Gastroesophageal sphincter (tissue), 4 donors: ENCODE measurements around the gene CARD11. TPM values are rescaled to one million over a fixed set of nuclear protein-coding genes. Genes with fewer than 3 reads are reported as not detected.
A peak's percentile ranks its signal among the peaks of the same experiment; 100 is the strongest.

Source experiments
- ATAC-seq: fragments of 150-250 bp; one replicate; pipeline ENCODE4 v1.9.1; 2016; ENCODE audit warnings: mild to moderate bottlenecking, moderate library complexity
- H3K27ac ChIP-seq, 4 donors: fragments of 200-600 bp; sonication (generic) in 3 of 4; 1 replicate in 3 of 4; 2 replicates in 1 of 4; pipeline ENCODE4 v1.5.1; 2016 to 2019
- H3K27me3 ChIP-seq: fragments of 200-600 bp; sonication (generic); one replicate; pipeline ENCODE4 v1.5.1; 2019
- H3K36me3 ChIP-seq, 2 donors: fragments of 200-600 bp; sonication (generic); one replicate each; pipeline ENCODE4 v1.5.1; 2019; ENCODE audit warnings: control low read depth in 1 of 2
- H3K4me1 ChIP-seq, 3 donors: fragments of 200-600 bp; sonication (generic); 1 replicate in 2 of 3; 2 replicates in 1 of 3; pipeline ENCODE4 v1.5.1; 2016 to 2019; ENCODE audit warnings: control low read depth in 2 of 3
- H3K4me3 ChIP-seq, 2 donors: fragments of 200-600 bp; sonication (generic); one replicate each; pipeline ENCODE4 v1.5.1; 2019; ENCODE audit warnings: mild to moderate bottlenecking in 1 of 2, moderate library complexity in 1 of 2
- H3K9me3 ChIP-seq, 3 donors: fragments of 200-600 bp; sonication (generic); one replicate each; pipeline ENCODE4 v1.5.1; 2017 to 2019; ENCODE audit warnings: control low read depth in 2 of 3
- EP300 ChIP-seq: sonication (generic); formaldehyde crosslinking; IDR thresholded peaks from one replicate; pipeline ENCODE4 v1.6.1; 2017; ENCODE audit warnings: antibody characterized with exemption, mild to moderate bottlenecking
- POLR2A ChIP-seq, 2 donors: fragments of 450-650 bp; IDR thresholded peaks; one replicate each; pipeline ENCODE4 v1.6.1; 2017; ENCODE audit warnings: antibody characterized with exemption in 2 of 2, mild to moderate bottlenecking in 2 of 2, moderate library complexity in 1 of 2
- POLR2AphosphoS5 ChIP-seq: sonication (generic); formaldehyde crosslinking; IDR thresholded peaks from one replicate; pipeline ENCODE4 v1.6.1; 2017; ENCODE audit warnings: antibody characterized with exemption
- WGBS, 2 donors: methylation state at CpG; one replicate each; pipeline ENCODE4 v1.1.5; 2018; ENCODE audit warnings: low coverage in 1 of 2; 5-methylcytosine and 5-hydroxymethylcytosine counted together
- total RNA-seq, 4 donors: library from RNA; depleted of rRNA; stranded (reverse); fragments of >200 nt; gene quantifications; one replicate each; pipeline ENCODE4 v1.1.0, GENCODE V29; 2016
- TF ChIP-seq, protein P1 (sequence below), 4 experiments: fragments of 200-600 bp in 2 of 4; fragments of 450-650 bp in 2 of 4; sonication (generic) in 1 of 4; IDR thresholded peaks; one replicate each; pipeline ENCODE4 v1.5.1; 2017 to 2019; ENCODE audit warnings: antibody characterized with exemption in 4 of 4, mild to moderate bottlenecking in 2 of 4, moderate library complexity in 2 of 4

CARD11 gene
- total RNA-seq, 4 donors from 2014 or later = 0.27 to 0.67 (median 0.45) TPM

GRCh38 chr7:2863461-2864066 is 180.1 kb downstream of the CARD11 start:
- H3K4me3 ChIP-seq = peak overlapping the region in 1 of 2 donors; percentile 26
- H3K4me1 ChIP-seq = peaks cover 0 to 31% (median 15%) of the 10 kb centered on the region in 3 donors
- no peaks in the 10 kb centered on the region for H3K27me3 ChIP-seq
- no peaks in the 10 kb centered on the region for H3K36me3 ChIP-seq
- 12 to 43% methylated on average over 3 to 6 of the region's 18 CpGs for WGBS, 2 donors
- H3K9me3 ChIP-seq = no peaks in the 10 kb centered on the region
- peak overlapping the region; percentile 44 to 84 (median 81) for H3K27ac ChIP-seq
- peak; percentile 96 for ATAC-seq
- TF ChIP-seq POLR2AphosphoS5 = peak; percentile 86
- TF ChIP-seq, protein P1, sequence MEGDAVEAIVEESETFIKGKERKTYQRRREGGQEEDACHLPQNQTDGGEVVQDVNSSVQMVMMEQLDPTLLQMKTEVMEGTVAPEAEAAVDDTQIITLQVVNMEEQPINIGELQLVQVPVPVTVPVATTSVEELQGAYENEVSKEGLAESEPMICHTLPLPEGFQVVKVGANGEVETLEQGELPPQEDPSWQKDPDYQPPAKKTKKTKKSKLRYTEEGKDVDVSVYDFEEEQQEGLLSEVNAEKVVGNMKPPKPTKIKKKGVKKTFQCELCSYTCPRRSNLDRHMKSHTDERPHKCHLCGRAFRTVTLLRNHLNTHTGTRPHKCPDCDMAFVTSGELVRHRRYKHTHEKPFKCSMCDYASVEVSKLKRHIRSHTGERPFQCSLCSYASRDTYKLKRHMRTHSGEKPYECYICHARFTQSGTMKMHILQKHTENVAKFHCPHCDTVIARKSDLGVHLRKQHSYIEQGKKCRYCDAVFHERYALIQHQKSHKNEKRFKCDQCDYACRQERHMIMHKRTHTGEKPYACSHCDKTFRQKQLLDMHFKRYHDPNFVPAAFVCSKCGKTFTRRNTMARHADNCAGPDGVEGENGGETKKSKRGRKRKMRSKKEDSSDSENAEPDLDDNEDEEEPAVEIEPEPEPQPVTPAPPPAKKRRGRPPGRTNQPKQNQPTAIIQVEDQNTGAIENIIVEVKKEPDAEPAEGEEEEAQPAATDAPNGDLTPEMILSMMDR (IDR thresholded peaks at IDR 0.05) = no peak
- peak; percentile 38 to 56 for TF ChIP-seq POLR2A (IDR thresholded peaks at IDR 0.05)

DNA sequence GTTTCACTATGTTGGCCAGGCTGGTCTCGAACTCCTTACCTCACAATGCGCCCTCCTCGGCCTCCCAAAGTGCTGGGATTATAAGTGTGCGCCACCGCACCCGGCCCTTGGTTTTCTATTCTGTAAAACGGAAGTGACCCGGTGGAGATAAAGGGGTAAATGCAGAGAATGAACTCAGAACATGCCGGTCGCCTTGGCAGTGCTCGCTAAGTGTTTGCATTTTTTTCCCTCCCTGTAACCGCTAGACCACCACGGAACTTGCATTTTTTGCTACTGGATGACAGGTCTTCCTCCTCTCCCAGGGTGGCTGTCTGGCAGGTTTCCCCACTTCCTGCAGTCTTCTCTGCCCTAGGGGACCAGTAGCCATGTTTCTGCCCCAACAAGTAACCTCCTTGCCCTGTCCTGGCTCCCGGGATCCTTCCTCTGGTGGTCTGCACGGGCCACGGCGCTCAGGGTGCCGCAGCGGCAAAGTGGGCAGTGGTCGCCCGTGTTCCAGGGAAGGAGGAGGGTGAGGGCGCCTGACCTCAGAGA is 180.8 kb downstream of the CARD11 start:
- Histone ChIP-seq H3K27me3 (no peaks in the 10 kb centered on the region), H3K36me3 (no peaks in the 10 kb centered on the region), H3K9me3 (no peaks in the 10 kb centered on the region), H3K4me1 (peaks cover 0 to 31% (median 15%) of the 10 kb centered on the region in 3 donors), H3K4me3 (peak overlapping the region in 1 of 2 donors; percentile 26), H3K27ac (peak overlapping the region in 3 of 4 donors; percentile 80 to 84 (median 82))
- 90 to 95% methylated on average over 4 to 11 of the region's 22 CpGs for WGBS, 2 donors
- TF ChIP-seq POLR2AphosphoS5 = no peak
- TF ChIP-seq, protein P1 (IDR thresholded peaks at IDR 0.05) = no peak
- TF ChIP-seq EP300 = no peak
- no peak for TF ChIP-seq POLR2A (IDR thresholded peaks at IDR 0.05)
- no peak for ATAC-seq

- Histone ChIP-seq H3K36me3 (no peaks in the 10 kb centered on the region), H3K9me3 (no peaks in the 10 kb centered on the region), H3K4me1 (peaks cover 0 to 31% (median 15%) of the 10 kb centered on the region in 3 donors), H3K27me3 (no peaks in the 10 kb centered on the region), H3K4me3 (no peak overlapping the region), H3K27ac (no peak overlapping the region)
- 89 to 100% methylated on average over 3 to 4 of the region's 4 CpGs for WGBS, 2 donors
- no peak for ATAC-seq
- TF ChIP-seq, protein P1 (IDR thresholded peaks at IDR 0.05) = no peak
- TF ChIP-seq EP300 = no peak
- TF ChIP-seq POLR2AphosphoS5 = no peak
- no peak for TF ChIP-seq POLR2A (IDR thresholded peaks at IDR 0.05)
Observed at GRCh38 chr7:2861509-2861908, 182.2 kb downstream of the CARD11 start.

GRCh38 chr7:2860627-2861133 is 183.0 kb downstream of the CARD11 start:
- Histone ChIP-seq H3K27ac (no peak overlapping the region), H3K36me3 (no peaks in the 10 kb centered on the region), H3K27me3 (no peaks in the 10 kb centered on the region), H3K9me3 (no peaks in the 10 kb centered on the region), H3K4me3 (no peak overlapping the region), H3K4me1 (peaks cover 0 to 31% (median 15%) of the 10 kb centered on the region in 3 donors)
- ATAC-seq = no peak
- 67 to 72% methylated on average over 2 to 7 of the region's 14 CpGs for WGBS, 2 donors
- TF ChIP-seq EP300 (no peak), POLR2A (IDR thresholded peaks at IDR 0.05) (no peak), POLR2AphosphoS5 (no peak)
- TF ChIP-seq, protein P1 (IDR thresholded peaks at IDR 0.05) = no peak

GRCh38 chr7:2859952-2860351 is 183.7 kb downstream of the CARD11 start:
- H3K27ac ChIP-seq = no peak overlapping the region
- WGBS, 2 donors = 96 to 100% methylated on average over 4 of the region's 6 CpGs
- H3K27me3 ChIP-seq = no peaks in the 10 kb centered on the region
- H3K9me3 ChIP-seq = no peaks in the 10 kb centered on the region
- no peak overlapping the region for H3K4me3 ChIP-seq
- peaks cover 0 to 26% (median 15%) of the 10 kb centered on the region in 3 donors for H3K4me1 ChIP-seq
- no peaks in the 10 kb centered on the region for H3K36me3 ChIP-seq
- ATAC-seq = no peak
- TF ChIP-seq POLR2A (IDR thresholded peaks at IDR 0.05) = no peak
- TF ChIP-seq, protein P1 (IDR thresholded peaks at IDR 0.05) = no peak
- no peak for TF ChIP-seq POLR2AphosphoS5
- TF ChIP-seq EP300 = no peak
